Right hindlimb (tissue), 1 donor: ENCODE measurements around the gene SYT6.

Experiments used
- DNase-seq: peaks from one replicate; pipeline ENCODE4 v3.0.0-alpha.2; 2018

Gene SYT6

GRCh38 chr1:114154146-114154962, 685 bp upstream of the SYT6 start:
- DNase-seq, result peak; percentile 39

- peak; percentile 49 for DNase-seq
Measured at GRCh38 chr1:114152508-114153260, 985 bp downstream of the SYT6 start.

GRCh38 chr1:114152089-114152507, 1.6 kb downstream of the SYT6 start:
- DNase-seq, result no peak

- no peak for DNase-seq
Measured at GRCh38 chr1:114150016-114150415, 3.7 kb downstream of the SYT6 start.

- DNase-seq, result no peak
Measured at GRCh38 chr1:114149211-114149610, 4.5 kb downstream of the SYT6 start.

GRCh38 chr1:114145504-114146151, 8.0 kb downstream of the SYT6 start:
- no peak for DNase-seq

- DNase-seq, result no peak
Measured at GRCh38 chr1:114144016-114144415, 9.7 kb downstream of the SYT6 start.

- DNase-seq, result no peak
Measured at GRCh38 chr1:114139540-114139939, 14.1 kb downstream of the SYT6 start.

GRCh38 chr1:114137497-114137896, 16.2 kb downstream of the SYT6 start:
- no peak for DNase-seq

GRCh38 chr1:114135786-114136185, 17.9 kb downstream of the SYT6 start:
- peak; percentile 2 for DNase-seq

- no peak for DNase-seq
Measured at GRCh38 chr1:114134518-114134917, 19.2 kb downstream of the SYT6 start.

- no peak for DNase-seq
Measured at GRCh38 chr1:114133129-114133528, 20.5 kb downstream of the SYT6 start.

- DNase-seq, result no peak
Measured at GRCh38 chr1:114131526-114132220, 22.0 kb downstream of the SYT6 start.

- DNase-seq, result no peak
Measured at GRCh38 chr1:114130846-114131525, 22.7 kb downstream of the SYT6 start.

- DNase-seq, result no peak
Measured at GRCh38 chr1:114130213-114130612, 23.5 kb downstream of the SYT6 start.

GRCh38 chr1:114128293-114128692, 25.4 kb downstream of the SYT6 start:
- DNase-seq, result no peak

- DNase-seq, result no peak
Measured at GRCh38 chr1:114126261-114127095, 27.2 kb downstream of the SYT6 start.

- no peak for DNase-seq
Measured at GRCh38 chr1:114124644-114125043, 29.0 kb downstream of the SYT6 start.

- no peak for DNase-seq
Measured at GRCh38 chr1:114122941-114123618, 30.6 kb downstream of the SYT6 start.

- no peak for DNase-seq
Measured at GRCh38 chr1:114118351-114118990, 35.2 kb downstream of the SYT6 start.
